COR-L47 (cell line): ENCODE data around the gene SGSM2.

Experiments
- DNase-seq: peaks from one replicate; lab custom pipeline; 2025; lab: John Stamatoyannopoulos, UW

Gene SGSM2

GRCh38 chr17:2368359-2368758 is 31.1 kb downstream of the SGSM2 start:
- no peak for DNase-seq

DNA sequence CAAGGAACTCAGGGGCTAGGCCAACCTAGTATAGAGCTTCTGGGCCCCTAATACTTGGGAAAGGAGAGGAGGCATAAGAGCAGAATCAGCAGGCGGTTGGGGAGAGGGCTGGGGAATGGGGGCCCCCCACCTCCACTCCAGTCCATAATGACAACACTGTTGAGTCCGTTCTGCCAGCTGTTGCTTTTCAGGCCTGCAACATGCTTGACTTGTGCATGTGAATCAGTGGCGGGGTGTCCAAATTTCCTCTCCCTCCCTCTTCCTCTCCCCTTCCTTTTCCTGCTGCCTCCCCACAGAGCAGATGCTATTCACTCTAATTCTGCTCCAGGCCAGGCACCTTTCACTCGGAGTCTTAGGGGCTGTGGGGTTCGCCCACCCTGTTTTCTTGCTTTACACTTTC is 31.7 kb downstream of the SGSM2 start:
- no peak for DNase-seq

DNA sequence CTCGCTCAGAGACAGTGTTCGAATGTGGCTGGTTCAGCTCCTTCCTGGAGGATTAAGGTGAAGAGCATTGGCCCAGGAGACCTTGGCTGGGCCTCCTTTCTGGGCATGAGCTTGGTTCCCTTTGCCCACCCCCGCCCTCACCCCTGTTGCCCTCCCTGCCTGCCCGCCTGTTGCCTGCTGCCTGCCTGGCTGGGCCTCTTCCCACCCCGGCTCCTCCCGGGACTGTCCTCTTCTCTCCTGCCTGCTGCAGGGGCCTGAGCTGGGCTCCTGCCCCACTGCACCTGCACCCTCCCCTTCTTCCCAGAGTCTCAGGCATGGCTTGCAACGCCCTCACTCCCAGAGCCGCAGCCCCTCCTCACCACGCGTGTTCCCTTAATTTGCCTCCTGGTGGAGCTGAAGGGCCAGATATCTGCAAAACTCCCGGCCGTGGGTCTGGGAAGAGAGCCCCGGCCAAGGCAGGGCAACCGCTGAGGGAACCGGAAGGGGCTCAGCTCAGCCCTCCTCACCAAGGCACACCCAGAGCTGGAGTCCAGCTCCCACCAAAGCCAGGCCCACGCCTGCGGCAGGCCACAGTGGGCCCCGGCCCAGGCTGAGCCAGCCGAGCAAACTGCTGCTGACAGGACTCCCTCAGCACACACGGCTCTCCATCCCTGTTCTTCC is 32.4 kb downstream of the SGSM2 start:
- no peak for DNase-seq

DNA sequence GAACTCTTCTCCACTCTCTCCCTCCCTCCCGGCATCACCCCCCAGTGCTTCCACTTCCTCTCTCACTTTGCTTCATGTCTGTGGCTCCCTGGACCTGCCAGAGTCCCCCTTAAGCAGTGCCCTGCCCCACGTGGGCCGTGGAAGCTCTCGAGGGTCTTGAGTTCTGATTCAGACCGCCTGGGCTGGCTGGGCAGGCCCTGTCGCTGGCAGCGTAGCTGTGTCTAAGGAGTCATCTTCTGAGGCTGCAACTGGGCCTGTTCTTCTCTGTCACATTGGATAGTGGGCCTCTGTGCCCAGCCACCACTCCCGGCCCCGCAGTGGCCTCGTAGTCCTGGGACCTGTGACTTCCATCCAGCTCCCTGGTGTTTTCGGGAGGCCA is 32.9 kb downstream of the SGSM2 start:
- DNase-seq = no peak

GRCh38 chr17:2371183-2372130 is 34.2 kb downstream of the SGSM2 start:
- DNase-seq = no peak

- DNase-seq = no peak
These were observed 34.9 kb downstream of the SGSM2 start for GRCh38 chr17:2372180-2372579.

- no peak for DNase-seq
These were observed 35.4 kb downstream of the SGSM2 start for GRCh38 chr17:2372681-2373080.

DNA sequence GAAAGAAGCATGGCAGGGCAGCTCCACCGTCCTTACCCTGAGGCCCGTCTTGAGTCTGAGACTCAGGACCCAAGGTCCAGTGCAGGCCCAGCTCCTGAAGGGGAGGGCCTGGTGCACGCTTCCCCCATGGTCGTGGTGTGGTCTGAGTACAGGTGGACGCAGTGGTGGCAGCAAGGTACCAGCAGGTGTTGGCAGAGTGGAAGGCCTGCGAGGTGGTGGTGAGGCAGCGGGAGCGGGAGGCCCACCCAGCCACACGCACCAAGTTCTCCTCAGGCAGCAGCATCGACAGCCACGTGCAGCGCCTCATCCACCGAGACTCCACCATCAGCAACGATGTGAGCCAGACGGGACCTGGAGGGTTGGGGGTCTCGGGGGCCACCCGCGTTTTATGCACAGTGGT is 35.9 kb downstream of the SGSM2 start:
- no peak for DNase-seq

GRCh38 chr17:2374549-2375285 is 37.4 kb downstream of the SGSM2 start:
- DNase-seq = no peak

DNA sequence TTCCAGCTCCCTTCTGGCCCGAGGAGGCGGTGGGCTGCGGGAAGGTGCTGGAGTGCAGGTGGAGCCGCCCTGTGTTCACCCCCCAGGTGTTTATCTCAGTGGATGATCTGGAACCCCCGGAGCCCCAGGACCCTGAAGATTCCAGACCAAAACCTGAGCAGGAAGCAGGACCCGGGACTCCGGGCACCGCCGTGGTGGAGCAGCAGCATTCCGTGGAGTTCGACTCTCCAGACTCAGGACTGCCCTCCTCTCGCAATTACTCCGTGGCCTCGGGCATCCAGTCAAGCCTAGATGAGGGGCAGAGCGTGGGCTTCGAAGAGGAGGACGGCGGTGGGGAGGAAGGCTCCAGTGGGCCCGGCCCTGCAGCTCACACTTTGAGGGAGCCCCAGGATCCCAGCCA is 38.1 kb downstream of the SGSM2 start:
- DNase-seq = no peak

- DNase-seq = no peak
These were observed 38.8 kb downstream of the SGSM2 start for GRCh38 chr17:2376107-2376506.

DNA sequence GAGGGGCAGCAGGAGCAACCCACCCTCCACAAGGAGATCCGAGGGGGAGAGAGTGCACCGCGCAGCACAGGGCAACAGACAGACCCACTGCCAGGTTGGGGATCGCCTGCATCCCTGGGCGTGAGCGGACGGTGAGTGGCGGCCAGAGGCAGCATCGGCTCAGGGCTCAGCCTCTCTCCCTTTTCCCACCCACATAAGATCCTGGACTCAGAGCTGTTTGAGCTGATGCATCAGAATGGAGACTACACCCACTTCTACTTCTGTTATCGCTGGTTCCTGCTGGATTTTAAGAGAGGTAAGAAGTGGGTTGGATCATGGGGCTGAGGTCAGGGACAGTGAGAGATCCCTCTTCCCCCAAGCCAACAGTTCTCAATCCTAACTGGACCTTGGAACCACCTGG is 40.4 kb downstream of the SGSM2 start:
- DNase-seq = no peak

- no peak for DNase-seq
These were observed 41.6 kb downstream of the SGSM2 start for GRCh38 chr17:2378905-2379304.

- no peak for DNase-seq
These were observed 42.4 kb downstream of the SGSM2 start for GRCh38 chr17:2379489-2380225.

- no peak for DNase-seq
These were observed 43.1 kb downstream of the SGSM2 start for GRCh38 chr17:2380226-2380922.

DNA sequence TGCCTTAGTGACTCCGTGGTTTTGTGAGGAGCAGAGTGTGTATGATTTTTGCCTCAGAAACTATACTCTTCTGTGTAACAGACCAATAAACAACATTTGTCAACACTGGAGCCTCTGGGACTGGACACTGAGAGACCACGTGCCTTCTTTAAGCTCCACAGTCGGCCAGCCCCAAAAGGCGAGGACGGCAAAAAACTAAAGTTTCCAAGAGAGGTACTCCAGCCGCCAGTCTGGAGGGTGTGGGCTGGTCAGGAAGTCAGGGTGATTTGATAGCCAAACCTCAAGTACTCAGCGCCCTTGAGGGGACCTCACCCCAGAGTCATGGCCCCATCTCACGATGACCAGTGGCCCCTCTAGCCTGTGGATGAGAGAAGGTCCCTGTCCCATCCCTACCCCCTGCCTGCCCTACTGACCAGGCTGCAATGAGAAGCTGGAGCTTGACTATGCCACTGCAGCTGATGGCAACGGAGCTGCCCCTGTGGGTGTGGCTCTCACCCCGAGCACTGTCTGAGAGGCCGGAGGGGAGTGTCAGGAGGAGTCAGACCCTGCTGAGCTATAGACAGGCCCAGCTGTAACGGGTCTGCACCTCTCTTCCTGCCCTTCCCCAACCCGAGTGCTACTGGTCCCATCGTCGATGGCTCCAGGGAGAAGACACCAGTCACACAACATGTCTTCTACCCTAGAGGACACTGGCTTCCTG is 43.8 kb downstream of the SGSM2 start:
- DNase-seq = no peak

DNA sequence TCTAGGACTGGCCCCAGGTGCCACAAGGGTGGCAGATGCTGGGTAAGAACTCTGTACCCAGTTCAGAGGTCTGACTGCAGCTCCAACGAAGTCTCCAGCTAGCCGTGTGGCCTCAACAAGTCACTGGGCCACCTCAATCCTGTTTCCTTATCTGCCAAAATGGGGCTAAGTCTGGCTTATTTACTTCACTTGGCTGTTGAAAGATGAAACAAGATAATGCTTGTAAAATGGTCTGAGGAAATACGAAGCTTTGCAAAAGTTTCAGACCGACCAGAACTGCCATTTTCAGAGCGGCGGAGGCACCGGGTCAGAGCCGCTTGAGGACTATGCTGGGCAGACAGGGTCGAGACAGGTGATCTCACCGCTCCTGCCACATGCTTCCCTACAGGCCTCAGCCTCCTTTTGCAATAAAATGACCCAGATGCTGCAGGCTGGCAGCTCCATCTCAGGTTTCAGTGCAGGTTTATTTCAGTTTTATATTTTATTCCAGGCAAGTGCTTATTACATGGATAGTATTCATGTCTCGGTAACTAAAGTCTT is 46.4 kb downstream of the SGSM2 start:
- no peak for DNase-seq

- no peak for DNase-seq
These were observed 47.3 kb downstream of the SGSM2 start for GRCh38 chr17:2384439-2385127.

GRCh38 chr17:2385240-2386210 is 48.2 kb downstream of the SGSM2 start:
- DNase-seq = no peak
